Hepatocyte (in vitro differentiated cells): ENCODE measurements around the gene SCFD2.

Experiments
- EZH2 ChIP-seq: fragments of 200-600 bp; sonication (generic); IDR thresholded peaks from 2 replicates; pipeline ENCODE4 v1.6.1; 2016; ENCODE audit warnings: antibody characterized with exemption, mild to moderate bottlenecking, borderline replicate concordance
- EZH2phosphoT487 ChIP-seq: fragments of 200-600 bp; sonication (generic); IDR thresholded peaks from one replicate; pipeline ENCODE4 v1.6.1; 2018; ENCODE audit warnings: antibody characterized with exemption, mild to moderate bottlenecking, low read depth, moderate library complexity; ENCODE audit not compliant: unreplicated experiment, severe bottlenecking
- TF ChIP-seq, protein P1 (sequence below): fragments of 200-600 bp; sonication (generic); IDR thresholded peaks from 2 replicates; pipeline ENCODE4 v1.5.1; 2016; ENCODE audit warnings: antibody characterized with exemption, mild to moderate bottlenecking; ENCODE audit not compliant: poor library complexity

DNA sequence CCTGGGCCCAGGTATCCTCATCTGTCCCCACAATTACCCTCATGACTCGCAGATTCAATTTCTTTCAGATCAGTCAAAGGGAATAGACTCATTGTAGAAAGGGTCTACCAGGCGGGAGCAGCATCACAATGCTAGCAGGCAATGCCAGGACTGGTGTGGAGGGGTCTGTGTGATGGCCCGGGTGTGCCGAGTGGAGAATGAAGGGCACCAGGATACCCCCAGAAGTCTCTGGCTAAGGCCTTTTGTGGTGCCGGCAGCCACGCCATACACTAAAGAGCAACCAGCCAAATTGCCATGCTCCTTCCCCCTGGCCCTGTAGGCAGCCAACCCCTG, 541.6 kb downstream of the SCFD2 start:
- TF ChIP-seq, protein P1, sequence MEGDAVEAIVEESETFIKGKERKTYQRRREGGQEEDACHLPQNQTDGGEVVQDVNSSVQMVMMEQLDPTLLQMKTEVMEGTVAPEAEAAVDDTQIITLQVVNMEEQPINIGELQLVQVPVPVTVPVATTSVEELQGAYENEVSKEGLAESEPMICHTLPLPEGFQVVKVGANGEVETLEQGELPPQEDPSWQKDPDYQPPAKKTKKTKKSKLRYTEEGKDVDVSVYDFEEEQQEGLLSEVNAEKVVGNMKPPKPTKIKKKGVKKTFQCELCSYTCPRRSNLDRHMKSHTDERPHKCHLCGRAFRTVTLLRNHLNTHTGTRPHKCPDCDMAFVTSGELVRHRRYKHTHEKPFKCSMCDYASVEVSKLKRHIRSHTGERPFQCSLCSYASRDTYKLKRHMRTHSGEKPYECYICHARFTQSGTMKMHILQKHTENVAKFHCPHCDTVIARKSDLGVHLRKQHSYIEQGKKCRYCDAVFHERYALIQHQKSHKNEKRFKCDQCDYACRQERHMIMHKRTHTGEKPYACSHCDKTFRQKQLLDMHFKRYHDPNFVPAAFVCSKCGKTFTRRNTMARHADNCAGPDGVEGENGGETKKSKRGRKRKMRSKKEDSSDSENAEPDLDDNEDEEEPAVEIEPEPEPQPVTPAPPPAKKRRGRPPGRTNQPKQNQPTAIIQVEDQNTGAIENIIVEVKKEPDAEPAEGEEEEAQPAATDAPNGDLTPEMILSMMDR = no peak
- TF ChIP-seq EZH2phosphoT487 (no peak), EZH2 (no peak)
